H1 (cell line): ENCODE measurements around the gene WDR45. TPM values are rescaled to one million over a fixed set of nuclear protein-coding genes. Genes with fewer than 3 reads are reported as not detected.

ENCODE experiments used
- CTCF ChIA-PET: fragments of 300-600 bp; sonication (Branson Sonifier 250); formaldehyde crosslinking; loops from one replicate; lab custom pipeline; 2021; ENCODE audit not compliant: partially characterized antibody; lab: Charles Lee
- POLR2A ChIA-PET: fragments of 300-600 bp; sonication (Branson Sonifier 250); formaldehyde crosslinking; loops from one replicate; lab custom pipeline; 2021; ENCODE audit warnings: inconsistent platforms; ENCODE audit not compliant: partially characterized antibody; lab: Charles Lee
- DNase-seq, 2 experiments: peaks; one replicate each; pipeline versions ENCODE4 v3.0.0 to v3.0.0-alpha.2; 2010 to 2022; ENCODE audit warnings: low spot score in 2 of 2, low read depth in 1 of 2, mixed read lengths in 1 of 2
- FAIRE-seq: peaks from 2 replicates; lab custom pipeline; 2011; peaks lifted over from hg19 to GRCh38; lab: Jason Lieb, UNC
- H2AFZ ChIP-seq: 2 replicates; pipeline ENCODE4 v1.8.1; 2012; ENCODE audit warnings: low read length, inconsistent platforms
- H2AK5ac ChIP-seq: 2 replicates; pipeline ENCODE4 v1.6.1; 2013; ENCODE audit warnings: low read depth, low read length
- H2BK120ac ChIP-seq: replicated peaks from 2 replicates; pipeline ENCODE3; 2013; ENCODE audit warnings: low read depth, low read length, inconsistent platforms
- H2BK12ac ChIP-seq: 2 replicates; pipeline ENCODE4 v1.6.1; 2013; ENCODE audit warnings: low read depth, low read length
- H2BK15ac ChIP-seq: 2 replicates; pipeline ENCODE4 v1.6.1; 2013; ENCODE audit warnings: low read length
- H2BK20ac ChIP-seq: 2 replicates; pipeline ENCODE4 v1.6.1; 2013; ENCODE audit warnings: low read length
- H2BK5ac ChIP-seq: 2 replicates; pipeline ENCODE4 v1.6.1; 2013; ENCODE audit warnings: low read depth, low read length
- H3K14ac ChIP-seq: 2 replicates; pipeline ENCODE4 v1.6.1; 2013; ENCODE audit warnings: inconsistent platforms; ENCODE audit not compliant: insufficient read length
- H3K18ac ChIP-seq: 2 replicates; pipeline ENCODE4 v1.6.1; 2013; ENCODE audit warnings: low read length; ENCODE audit errors: extremely low read depth
- H3K23ac ChIP-seq: 2 replicates; pipeline ENCODE4 v1.6.1; 2013; ENCODE audit warnings: inconsistent platforms; ENCODE audit not compliant: insufficient read length
- H3K23me2 ChIP-seq: 2 replicates; pipeline ENCODE4 v1.6.1; 2013; ENCODE audit warnings: low read depth, low read length
- H3K27ac ChIP-seq: 2 replicates; pipeline ENCODE4 v1.6.1; 2011; ENCODE audit warnings: low read depth, low read length, inconsistent platforms
- H3K27me3 ChIP-seq, 4 experiments: replicated peaks in 1 of 4; 1 replicate in 1 of 4; 2 replicates in 3 of 4; pipeline versions ENCODE4 v1.6.1 to v1.8.1; 2011 to 2013; ENCODE audit warnings: low read length in 3 of 4, mild to moderate bottlenecking in 3 of 4, inconsistent platforms in 2 of 4, mixed read lengths in 2 of 4, moderate library complexity in 1 of 4; ENCODE audit not compliant: control insufficient read depth in 3 of 4, insufficient read depth in 3 of 4; ENCODE audit errors: extremely low read depth in 1 of 4
- H3K36me3 ChIP-seq, 4 experiments: 2 replicates each; pipeline versions ENCODE4 v1.6.1 to v1.8.1; 2011 to 2013; ENCODE audit warnings: mild to moderate bottlenecking in 4 of 4, low read length in 3 of 4, moderate library complexity in 2 of 4, control low read depth in 1 of 4, inconsistent platforms in 1 of 4; ENCODE audit not compliant: insufficient read depth in 4 of 4, control insufficient read depth in 2 of 4
- H3K4ac ChIP-seq: replicated peaks from 2 replicates; pipeline ENCODE3; 2013; ENCODE audit warnings: low read length, low read depth, mixed read lengths, inconsistent platforms; ENCODE audit not compliant: insufficient read length
- H3K4me1 ChIP-seq, 4 experiments: replicated peaks in 1 of 4; 1 replicate in 1 of 4; 2 replicates in 3 of 4; pipeline versions ENCODE4 v1.6.1 to v1.8.1; 2011 to 2013; ENCODE audit warnings: low read length in 3 of 4, inconsistent platforms in 2 of 4, mixed read lengths in 1 of 4; ENCODE audit not compliant: insufficient read depth in 4 of 4, control insufficient read depth in 3 of 4
- H3K4me2 ChIP-seq, 2 experiments: 2 replicates each; pipeline versions ENCODE4 v1.6.1 to v1.8.1; 2011 to 2013; ENCODE audit warnings: low read depth in 2 of 2, low read length in 2 of 2, control low read depth in 1 of 2, inconsistent platforms in 1 of 2, mild to moderate bottlenecking in 1 of 2; ENCODE audit not compliant: insufficient read depth in 1 of 2
- H3K4me3 ChIP-seq, 4 experiments: fragments of 200-600, 300-600 bp in 1 of 4; sonication (generic), shearing (Covaris generic), sonication (Bioruptor Twin) in 1 of 4; 2 replicates each; pipeline versions ENCODE4 v1.5.1 to v1.8.1; 2011 to 2016; ENCODE audit warnings: low read length in 4 of 4, low read depth in 3 of 4, control low read depth in 2 of 4, inconsistent platforms in 2 of 4, mild to moderate bottlenecking in 2 of 4, mixed read lengths in 1 of 4, moderate library complexity in 1 of 4; ENCODE audit not compliant: insufficient read depth in 2 of 4; ENCODE audit errors: extremely low read depth in 1 of 4
- H3K56ac ChIP-seq: replicated peaks from 2 replicates; pipeline ENCODE3; 2013; ENCODE audit warnings: low read depth, mild to moderate bottlenecking, mixed read lengths, low read length, inconsistent platforms; ENCODE audit not compliant: insufficient read length
- H3K79me1 ChIP-seq: 2 replicates; pipeline ENCODE4 v1.6.1; 2013; ENCODE audit warnings: low read depth, low read length, control low read depth
- H3K79me2 ChIP-seq, 2 experiments: 2 replicates each; pipeline versions ENCODE4 v1.6.1 to v1.8.1; 2012 to 2013; ENCODE audit warnings: low read length in 2 of 2, mild to moderate bottlenecking in 2 of 2, inconsistent platforms in 1 of 2; ENCODE audit not compliant: insufficient read depth in 2 of 2, control insufficient read depth in 1 of 2
- H3K9ac ChIP-seq, 4 experiments: replicated peaks in 1 of 4; 1 replicate in 1 of 4; 2 replicates in 3 of 4; pipeline versions ENCODE4 v1.6.1 to v1.8.1; 2011 to 2013; ENCODE audit warnings: low read depth in 3 of 4, low read length in 3 of 4, control low read depth in 2 of 4, mild to moderate bottlenecking in 2 of 4, moderate library complexity in 2 of 4, inconsistent platforms in 1 of 4; ENCODE audit errors: extremely low read depth in 1 of 4
- H3K9me3 ChIP-seq, 2 experiments: 2 replicates each; pipeline versions ENCODE4 v1.6.1 to v1.8.1; 2012 to 2013; ENCODE audit warnings: mild to moderate bottlenecking in 2 of 2, moderate library complexity in 2 of 2, control low read depth in 1 of 2, inconsistent platforms in 1 of 2, low read depth in 1 of 2, low read length in 1 of 2, mixed read lengths in 1 of 2; ENCODE audit not compliant: insufficient read depth in 2 of 2
- H4K20me1 ChIP-seq, 2 experiments: replicated peaks in 1 of 2; 2 replicates each; pipeline versions ENCODE3 to v1.8.1; 2011 to 2013; ENCODE audit warnings: inconsistent platforms in 2 of 2, low read length in 2 of 2, mild to moderate bottlenecking in 1 of 2; ENCODE audit not compliant: insufficient read depth in 2 of 2, control insufficient read depth in 1 of 2
- H4K5ac ChIP-seq: 2 replicates; pipeline ENCODE4 v1.6.1; 2013; ENCODE audit warnings: low read length, low read depth, mixed read lengths, inconsistent platforms; ENCODE audit not compliant: insufficient read length
- H4K8ac ChIP-seq: 2 replicates; pipeline ENCODE4 v1.8.0; 2013; ENCODE audit warnings: mild to moderate bottlenecking, moderate library complexity, low read length, inconsistent platforms; ENCODE audit not compliant: insufficient read depth; ENCODE audit errors: extremely low read depth
- H4K91ac ChIP-seq: replicated peaks from 2 replicates; pipeline ENCODE3; 2013; ENCODE audit warnings: low read length, mixed read lengths, inconsistent platforms; ENCODE audit not compliant: insufficient read length
- CHD2 ChIP-seq: IDR thresholded peaks from 2 replicates; pipeline ENCODE4 v1.6.1; 2012; ENCODE audit warnings: low read length, improper control_type of control experiment
- EZH2 ChIP-seq: fragments of 200-600 bp; sonication (generic); IDR thresholded peaks from 2 replicates; pipeline ENCODE4 v1.7.1; 2012; ENCODE audit warnings: low read depth, mild to moderate bottlenecking, moderate library complexity, low read length, inconsistent platforms; ENCODE audit not compliant: severe bottlenecking
- NRF1 ChIP-seq: IDR thresholded peaks from 2 replicates; pipeline ENCODE4 v1.6.1; 2011; ENCODE audit warnings: mild to moderate bottlenecking, low read depth, low read length, improper control_type of control experiment
- WGBS, 2 experiments: shearing (Covaris generic) in 1 of 2; methylation state at CpG; one replicate each; pipeline versions ENCODE4 v1.1.6 to v1.1.7; 2013 to 2015; ENCODE audit warnings: low lambda C conversion rate in 2 of 2, mixed read lengths in 2 of 2, inconsistent platforms in 1 of 2, low coverage in 1 of 2, missing lambda C conversion rate in 1 of 2; ENCODE audit not compliant: insufficient replicate concordance in 2 of 2, insufficient coverage in 1 of 2, insufficient read length in 1 of 2; ENCODE audit errors: extremely low coverage in 1 of 2, missing lambda C conversion rate in 1 of 2; 5-methylcytosine and 5-hydroxymethylcytosine counted together
- polyA plus RNA-seq, 7 experiments: library from polyadenylated mRNA; depleted of rRNA in 3 of 7; stranded (reverse) in 5 of 7; unstranded in 2 of 7; fragments of >200 nt in 5 of 7; fragments of 200-250 nt in 2 of 7; gene quantifications; 1 replicate in 5 of 7; 2 replicates in 1 of 7; 4 replicates in 1 of 7; pipeline versions ENCODE4 v1.2.1 to v1.2.3, GENCODE V29; 2011 to 2013; ENCODE audit warnings: missing spikeins in 2 of 7, mixed read lengths in 2 of 7
- total RNA-seq: library from RNA; stranded (reverse); fragmentation: NEBNext Ultra II Directional; extraction: Animal tissue kit (Norgen Biotek cat#: 25700); gene quantifications from 2 replicates; pipeline ENCODE4 v1.2.1, GENCODE V29; 2021
- TF ChIP-seq, protein P1 (sequence below): IDR thresholded peaks from 2 replicates; pipeline ENCODE4 v1.6.1; 2012; ENCODE audit warnings: inconsistent platforms

WDR45 gene
- total and polyA plus RNA-seq, 2 of the 8 experiments (the other 6 are each of a cell fraction or from before 2014, with no cell fraction given): 27.9 to 49.7 TPM

DNA sequence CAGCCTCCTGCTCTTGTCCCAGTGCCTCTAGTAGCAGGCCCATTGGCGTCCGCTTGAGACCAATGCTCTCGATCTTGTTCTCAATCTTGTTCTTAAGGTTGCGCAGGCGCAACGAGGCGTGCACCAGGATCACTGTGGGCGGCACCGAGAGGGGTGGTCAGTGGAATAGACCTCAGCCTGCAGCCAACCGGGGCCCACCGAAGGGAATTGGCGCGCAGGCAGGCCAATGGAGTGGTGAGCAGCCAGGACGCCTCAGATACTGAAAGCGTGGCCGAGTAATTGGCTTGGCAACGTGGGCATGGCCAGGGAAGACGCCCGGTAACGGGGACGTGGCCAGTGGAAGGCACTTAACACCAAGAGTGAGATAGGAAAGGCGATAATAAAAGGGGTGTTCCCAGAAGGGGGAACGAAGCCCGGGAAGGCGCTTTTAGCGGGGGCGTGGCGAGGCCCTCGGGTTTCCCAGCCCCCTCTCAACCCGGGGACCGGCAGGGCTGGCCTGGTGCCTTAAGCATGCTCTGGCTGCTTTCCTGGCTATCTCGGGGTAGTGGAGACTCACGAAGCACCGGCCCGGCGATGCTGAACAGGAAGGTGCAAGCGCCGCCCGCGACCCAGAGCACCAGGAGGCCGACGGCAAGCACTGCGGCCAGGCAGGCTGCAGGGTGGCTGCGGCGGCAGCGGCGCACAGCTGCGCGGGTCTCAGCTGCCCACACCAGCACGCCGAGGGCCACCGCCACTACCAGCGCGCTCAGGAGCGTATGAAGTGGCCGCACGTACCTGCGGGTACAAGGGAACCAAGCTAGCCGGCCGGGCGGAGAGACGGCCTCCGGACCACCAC, 7.6 kb downstream of the WDR45 start:
- Histone ChIP-seq H3K9me3 (no peaks in the 10 kb centered on the region), H3K56ac (no peak overlapping the region), H3K9ac (no peak overlapping the region; a peak in 2 of 7 replicates), H3K27me3 (no peaks in the 10 kb centered on the region), H3K4me2 (peak overlapping the region; percentile 74 to 87), H2BK120ac (no peak overlapping the region), H4K91ac (no peak overlapping the region), H3K18ac (no peak overlapping the region), H3K14ac (no peak overlapping the region), H3K4me1 (peaks cover 0 to 7% (median 4%) of the 10 kb centered on the region in 4 experiments; a peak in 5 of 7 replicates), H2BK20ac (no peak overlapping the region), H4K5ac (no peak overlapping the region), H3K79me2 (no peaks in the 10 kb centered on the region), H3K79me1 (no peaks in the 10 kb centered on the region), H3K23ac (no peak overlapping the region), H3K27ac (no peak overlapping the region; the same call in 1 of the 2 replicates), H2AFZ (no peak overlapping the region), H2BK5ac (no peak overlapping the region), H4K20me1 (no peaks in the 10 kb centered on the region), H3K4ac (no peak overlapping the region), H2BK12ac (no peak overlapping the region), H2AK5ac (no peak overlapping the region; the same call in 1 of the 2 replicates), H3K4me3 (peak overlapping the region; percentile 53 to 96 (median 78)), H3K36me3 (peaks cover 0 to 1% (median 0%) of the 10 kb centered on the region in 4 experiments; a peak in 3 of 8 replicates), H2BK15ac (no peak overlapping the region), H3K23me2 (no peaks in the 10 kb centered on the region), H4K8ac (peak overlapping the region; percentile 25; the same call in 1 of the 2 replicates)
- ChIA-PET CTCF (no interaction called here), POLR2A (interaction anchor here (0.9 to 2.1 kb wide), 3 partner anchors 12 to 100 kb away, joined by 3 to 6 read pairs (median 5); partner anchors contain the start of gene KCND1)
- peak; percentile 91 for FAIRE-seq
- WGBS, 2 experiments: 11% methylated on average over 33 of the region's 63 CpGs; no CpG with 5 or more reads in 1 of the 2 experiments
- DNase-seq: peak; percentile 60 to 65
- TF ChIP-seq, protein P1, sequence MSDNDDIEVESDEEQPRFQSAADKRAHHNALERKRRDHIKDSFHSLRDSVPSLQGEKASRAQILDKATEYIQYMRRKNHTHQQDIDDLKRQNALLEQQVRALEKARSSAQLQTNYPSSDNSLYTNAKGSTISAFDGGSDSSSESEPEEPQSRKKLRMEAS: peak; percentile 37; the same call in 1 of the 2 replicates
- TF ChIP-seq NRF1 (peak; percentile 78), CHD2 (peak; percentile 65; the same call in 1 of the 2 replicates), EZH2 (no peak)
